K562 (cell line): ENCODE measurements around the gene WDR83. TPM values are rescaled to one million over a fixed set of nuclear protein-coding genes. Genes with fewer than 3 reads are reported as not detected.
A peak's percentile ranks its signal among the peaks of the same experiment; 100 is the strongest.

Source experiments
- ATAC-seq: fragments of 200-7000 bp; cut with Tn5 transposase; 3 replicates; pipeline ENCODE4 v1.9.1; 2020; ENCODE audit warnings: moderate library complexity
- BruUV-seq: library from RNA; stranded (reverse); fragments of 400-500 nt; replicated peaks from 2 replicates; lab custom pipeline; 2021; lab: Mats Ljungman, UMichigan
- CTCF ChIA-PET: fragments of 300-600 bp; formaldehyde crosslinking; extraction: SDS; loops from one replicate; lab custom pipeline; 2021; ENCODE audit warnings: low intra/inter-chr PET ratio; lab: Yijun Ruan, JAX
- POLR2A ChIA-PET: fragments of 300-600, 350-650 bp; sonication (Branson Sonifier 250); formaldehyde crosslinking; extraction: SDS; loops from one replicate; lab custom pipeline; 2021; ENCODE audit warnings: antibody characterized with exemption, inconsistent platforms; lab: Yijun Ruan, JAX
- DNase-seq, 4 experiments: peaks; one replicate each; pipeline versions ENCODE4 v3.0.0 to v3.0.0-alpha.2; 2011 to 2018; ENCODE audit warnings: low spot score in 3 of 4, mixed read lengths in 3 of 4; ENCODE audit errors: extremely low read depth in 1 of 4
- FAIRE-seq: peaks from 2 replicates; lab custom pipeline; 2011; peaks lifted over from hg19 to GRCh38; lab: Jason Lieb, UNC
- H2AFZ ChIP-seq: 2 replicates; pipeline ENCODE4 v1.6.0; 2011; ENCODE audit warnings: low read depth, low read length, control low read depth, inconsistent platforms
- H3K27ac ChIP-seq: fragments of 200-600 bp; 3 replicates; pipeline ENCODE4 v1.8.0; 2011; ENCODE audit warnings: low read depth, mild to moderate bottlenecking, control low read depth, inconsistent platforms, low read length, moderate library complexity, mixed read lengths; ENCODE audit errors: extremely low read depth
- H3K27me3 ChIP-seq, 2 experiments: fragments of 300-600 bp in 1 of 2; 2 replicates in 1 of 2; 3 replicates in 1 of 2; pipeline versions ENCODE4 v1.6.0 to v1.8.0; 2011; ENCODE audit warnings: inconsistent platforms in 2 of 2, low read length in 2 of 2, mild to moderate bottlenecking in 1 of 2, mixed read lengths in 1 of 2, moderate library complexity in 1 of 2; ENCODE audit not compliant: control insufficient read depth in 2 of 2, insufficient read depth in 2 of 2
- H3K36me3 ChIP-seq: fragments of 300-600 bp; 3 replicates; pipeline ENCODE4 v1.8.0; 2011; ENCODE audit warnings: mild to moderate bottlenecking, low read length, inconsistent platforms; ENCODE audit not compliant: control insufficient read depth, insufficient read depth
- H3K4me1 ChIP-seq, 2 experiments: fragments of 200-600 bp in 1 of 2; replicated peaks in 1 of 2; 2 replicates in 1 of 2; 3 replicates in 1 of 2; pipeline versions ENCODE4 v1.5.1 to v1.8.0; 2011; ENCODE audit warnings: inconsistent platforms in 2 of 2, low read length in 2 of 2, mild to moderate bottlenecking in 1 of 2, mixed read lengths in 1 of 2, moderate library complexity in 1 of 2; ENCODE audit not compliant: control insufficient read depth in 2 of 2, insufficient read depth in 2 of 2
- H3K4me2 ChIP-seq: 2 replicates; pipeline ENCODE4 v1.6.1; 2011; ENCODE audit warnings: low read length, control low read depth, inconsistent platforms, mixed read lengths; ENCODE audit not compliant: insufficient read depth
- H3K4me3 ChIP-seq: fragments of 200-600 bp; sonication (generic), shearing (Covaris generic); 2 replicates; pipeline ENCODE4 v1.5.1; 2016; ENCODE audit warnings: control low read depth, inconsistent platforms
- H3K79me2 ChIP-seq: fragments of 200-600 bp; 3 replicates; pipeline ENCODE4 v1.8.0; 2011; ENCODE audit warnings: low read length, inconsistent platforms; ENCODE audit not compliant: control insufficient read depth, insufficient read depth
- H3K9ac ChIP-seq, 2 experiments: 2 replicates each; pipeline versions ENCODE4 v1.6.0 to v1.6.1; 2011; ENCODE audit warnings: low read depth in 2 of 2, low read length in 2 of 2, control low read depth in 1 of 2, inconsistent platforms in 1 of 2, mild to moderate bottlenecking in 1 of 2, mixed read lengths in 1 of 2; ENCODE audit not compliant: insufficient read depth in 1 of 2
- H3K9me1 ChIP-seq: one replicate; pipeline ENCODE4 v1.6.0; 2011; ENCODE audit warnings: inconsistent platforms, mild to moderate bottlenecking, low read length, moderate library complexity; ENCODE audit not compliant: control insufficient read depth, insufficient read depth
- H3K9me3 ChIP-seq: replicated peaks from 2 replicates; pipeline ENCODE4 v1.5.1; 2011; ENCODE audit warnings: low read depth, low read length, inconsistent platforms; ENCODE audit not compliant: control insufficient read depth, insufficient read depth
- H4K20me1 ChIP-seq: replicated peaks from 2 replicates; pipeline ENCODE4 v1.6.1; 2011; ENCODE audit warnings: low read length, inconsistent platforms, mixed read lengths; ENCODE audit not compliant: control insufficient read depth, insufficient read depth
- ARID3A ChIP-seq: IDR thresholded peaks from 2 replicates; pipeline ENCODE4 v1.6.1; 2012; ENCODE audit warnings: low read depth, low read length, improper control_type of control experiment, borderline replicate concordance
- BDP1 ChIP-seq: IDR thresholded peaks from 3 replicates; pipeline ENCODE4 v1.6.1; 2011; ENCODE audit not compliant: insufficient read length, insufficient read depth
- C11orf30 ChIP-seq: fragments of 450-650 bp; IDR thresholded peaks from 2 replicates; pipeline ENCODE4 v1.6.1; 2016; ENCODE audit warnings: low read depth, mild to moderate bottlenecking
- CGGBP1 ChIP-seq: fragments of 250-450 bp; sonication (Bioruptor Pico); IDR thresholded peaks from 2 replicates; pipeline ENCODE4 v1.9.0; 2021; ENCODE audit warnings: mild to moderate bottlenecking
- DPF2 ChIP-seq: fragments of 450-650 bp; IDR thresholded peaks from 2 replicates; pipeline ENCODE4 v1.6.1; 2016
- FUS ChIP-seq: fragments of 200-400 bp; formaldehyde crosslinking; optimal IDR thresholded peaks from 2 replicates; pipeline ENCODE3; 2017; ENCODE audit warnings: low read depth, low read length
- HBP1 ChIP-seq: fragments of 450-650 bp; formaldehyde crosslinking; IDR thresholded peaks from 2 replicates; pipeline ENCODE4 v1.4.0; 2022; ENCODE audit warnings: missing genetic modification characterization
- HIVEP1 ChIP-seq: fragments of 250-450 bp; sonication (Bioruptor Pico); IDR thresholded peaks from 2 replicates; pipeline ENCODE4 v1.4.0; 2020; ENCODE audit warnings: mild to moderate bottlenecking
- KDM2B ChIP-seq: fragments of 250-450 bp; sonication (Bioruptor Pico); IDR thresholded peaks from 2 replicates; pipeline ENCODE4 v1.8.0; 2021; ENCODE audit warnings: mild to moderate bottlenecking, moderate library complexity
- LARP7 ChIP-seq: fragments of 450-650 bp; IDR thresholded peaks from 2 replicates; pipeline ENCODE4 v1.6.1; 2016
- MAFF ChIP-seq: IDR thresholded peaks from 2 replicates; pipeline ENCODE4 v1.6.1; 2012; ENCODE audit warnings: low read length, improper control_type of control experiment
- MAFK ChIP-seq: IDR thresholded peaks from 2 replicates; pipeline ENCODE4 v1.6.1; 2011; ENCODE audit warnings: low read length, improper control_type of control experiment
- POLR2AphosphoS5 ChIP-seq: IDR thresholded peaks from 2 replicates; pipeline ENCODE4 v1.6.1; 2011; ENCODE audit warnings: mild to moderate bottlenecking, low read depth, low read length, moderate library complexity; ENCODE audit not compliant: control insufficient read depth, insufficient read depth
- TAF9B ChIP-seq: fragments of 450-650 bp; IDR thresholded peaks from 2 replicates; pipeline ENCODE4 v1.6.1; 2018; ENCODE audit warnings: mild to moderate bottlenecking; ENCODE audit not compliant: partially characterized antibody
- TAL1 ChIP-seq: fragments of 450-650 bp; IDR thresholded peaks from 2 replicates; pipeline ENCODE4 v1.6.1; 2016; ENCODE audit warnings: mild to moderate bottlenecking
- TBL1XR1 ChIP-seq, 2 experiments: IDR thresholded peaks; 2 replicates each; pipeline ENCODE4 v1.6.1; 2012; ENCODE audit warnings: improper control_type of control experiment in 2 of 2, low read length in 2 of 2, mild to moderate bottlenecking in 1 of 2
- ZBTB34 ChIP-seq: fragments of 250-450 bp; sonication (Bioruptor Pico); IDR thresholded peaks from 2 replicates; pipeline ENCODE4 v1.8.0; 2021; ENCODE audit warnings: mild to moderate bottlenecking, moderate library complexity
- ZNF316 ChIP-seq: fragments of 450-650 bp; IDR thresholded peaks from 2 replicates; pipeline ENCODE4 v1.6.1; 2016
- ZNF668 ChIP-seq: fragments of 250-450 bp; sonication (Bioruptor Pico); IDR thresholded peaks from 2 replicates; pipeline ENCODE4 v1.8.0; 2022; ENCODE audit warnings: mild to moderate bottlenecking, inconsistent platforms
- ZNF717 ChIP-seq: fragments of 250-450 bp; sonication (Bioruptor Pico); IDR thresholded peaks from 2 replicates; pipeline ENCODE4 v1.5.0; 2021
- WGBS: fragments of 100-300 bp; shearing (Covaris generic); methylation state at CpG from one replicate; pipeline ENCODE4 v1.1.6; 2016; ENCODE audit warnings: low coverage, mixed read lengths; ENCODE audit not compliant: insufficient coverage; ENCODE audit errors: missing lambda C conversion rate; 5-methylcytosine and 5-hydroxymethylcytosine counted together
- in situ Hi-C: fragments of 300-500 bp; cut with MboI; formaldehyde crosslinking; loops from 4 replicates; pipeline ENCODE4 v1.15.0; 2018; ENCODE audit warnings: inconsistent platforms, mixed read lengths
- intact Hi-C: fragments of 100-400 bp; cut with micrococcal nuclease; formaldehyde crosslinking; loops from 2 replicates; pipeline ENCODE4 v1.14.2; 2022
- polyA plus RNA-seq, 8 experiments: library from polyadenylated mRNA; depleted of rRNA in 4 of 8; stranded (reverse) in 5 of 8; unstranded in 3 of 8; fragments of >200 nt; fragmentation: Nextera tagmentation in 2 of 8; fragmentation: Illumina TruSeq in 1 of 8; extraction: Ambion mirVana in 2 of 8; extraction: Trizol in 1 of 8; gene quantifications; 2 replicates each; pipeline versions ENCODE4 v1.2.1 to v1.2.3, GENCODE V29; 2011 to 2014; ENCODE audit warnings: inconsistent platforms in 1 of 8, missing spikeins in 1 of 8
- total RNA-seq, 7 experiments: library from RNA; depleted of rRNA in 6 of 7; stranded (reverse); fragments of >200 nt in 6 of 7; fragmentation: Illumina TruSeq in 2 of 7; extraction: Trizol in 2 of 7; gene quantifications; 2 replicates each; pipeline versions ENCODE4 v1.2.1 to v1.2.3, GENCODE V29; 2011 to 2021; ENCODE audit warnings: low replicate concordance in 1 of 7
- TF ChIP-seq, protein P1 (sequence below): sonication (generic); formaldehyde crosslinking; IDR thresholded peaks from 2 replicates; pipeline ENCODE4 v1.8.0; 2022; ENCODE audit warnings: mild to moderate bottlenecking, missing genetic modification reagents

Gene WDR83
- total and polyA plus RNA-seq, 9 of the 15 experiments (the other 6 are each of a cell fraction or from before 2014, with no cell fraction given): 0.52 to 21.3 (median 4.2) TPM

GRCh38 chr19:12652219-12652618 lies 14.4 kb upstream of the WDR83 start:
- BruUV-seq: no TSS peak
- Histone ChIP-seq H3K9ac (0 out of 4 replicates have a peak overlapping the region, but pooled peaks of 1 of the 2 experiments have one; percentile 8), H3K79me2 (no peaks in the 10 kb centered on the region), H3K9me3 (no peaks in the 10 kb centered on the region), H2AFZ (no peak overlapping the region), H4K20me1 (no peaks in the 10 kb centered on the region), H3K9me1 (no peaks in the 10 kb centered on the region), H3K27ac (peak overlapping the region; percentile 33; the same call in 1 of the 3 replicates), H3K36me3 (peaks cover 14% of the 10 kb centered on the region; the same call in 2 of the 3 replicates), H3K4me1 (peaks cover 4 to 25% of the 10 kb centered on the region in 2 experiments; a peak in 4 of 5 replicates), H3K4me3 (no peak overlapping the region), H3K4me2 (no peak overlapping the region), H3K27me3 (no peaks in the 10 kb centered on the region)
- WGBS: 28% methylated on average over 6 of the region's 6 CpGs
- CTCF ChIA-PET: no interaction called here
- POLR2A ChIA-PET: no interaction called here
- intact Hi-C loops (no loop called here), in situ Hi-C loops (no loop called here)
- DNase-seq: peak in 2 of 4 experiments; percentile 22 to 24
- peak; percentile 81 for FAIRE-seq
- no peak for ATAC-seq
- no peak for TF ChIP-seq HBP1 (CRISPR knock-in tag)
- no peak for TF ChIP-seq ZBTB34
- no peak for TF ChIP-seq TBL1XR1 (IDR thresholded peaks at IDR 0.05; ENCODE audit: low read length in 2 of 2)
- TF ChIP-seq DPF2: peak; percentile 51; the same call in 1 of the 2 replicates
- no peak for TF ChIP-seq HIVEP1
- peak; percentile 6; the same call in 1 of the 2 replicates for TF ChIP-seq MAFF
- TF ChIP-seq C11orf30: peak; percentile 75
- TF ChIP-seq CGGBP1 (CRISPR knock-in tag): no peak
- 0 out of 2 replicates have a peak, but pooled peaks have one; percentile 4 for TF ChIP-seq MAFK
- no peak for TF ChIP-seq KDM2B (CRISPR knock-in tag)
- TF ChIP-seq LARP7: no peak
- no peak for TF ChIP-seq ZNF717 (CRISPR knock-in tag)
- peak; percentile 72 for TF ChIP-seq ZNF316
- TF ChIP-seq TAL1: peak; percentile 31; the same call in 1 of the 2 replicates
- no peak for TF ChIP-seq TAF9B
- no peak for TF ChIP-seq POLR2AphosphoS5
- no peak for TF ChIP-seq ZNF668
- TF ChIP-seq ARID3A: no peak
- TF ChIP-seq, protein P1, sequence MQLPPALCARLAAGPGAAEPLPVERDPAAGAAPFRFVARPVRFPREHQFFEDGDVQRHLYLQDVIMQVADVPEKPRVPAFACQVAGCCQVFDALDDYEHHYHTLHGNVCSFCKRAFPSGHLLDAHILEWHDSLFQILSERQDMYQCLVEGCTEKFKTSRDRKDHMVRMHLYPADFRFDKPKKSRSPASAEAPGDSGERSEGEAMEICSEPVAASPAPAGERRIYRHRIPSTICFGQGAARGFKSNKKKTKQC (CRISPR knock-in tag): no peak
- no peak for TF ChIP-seq BDP1
- TF ChIP-seq FUS: no peak
